ENCODE measurements around the gene RPL27A. TPM values are rescaled to one million over a fixed set of nuclear protein-coding genes. Genes with fewer than 3 reads are reported as not detected.

RPL27A gene
- total RNA-seq, 1 experiment from 2014 or later: 585 TPM

GRCh38 chr11:8694137-8694536 is 11.5 kb downstream of the RPL27A start:
- TF ChIP-seq CTCF (IDR thresholded peaks at IDR 0.05; ENCODE audit: unreplicated experiment): no peak
- CTCF ChIA-PET: no interaction called here
- Mint-ChIP-seq H3K4me1 (ENCODE audit: low read depth, unreplicated experiment) (peaks cover 20% of the 10 kb centered on the region), H3K27me3 (ENCODE audit: unreplicated experiment) (no peaks in the 10 kb centered on the region), H3K27ac (ENCODE audit: unreplicated experiment) (no peak overlapping the region), H3K4me3 (ENCODE audit: low read depth, unreplicated experiment) (no peak overlapping the region), H3K36me3 (ENCODE audit: insufficient read depth, unreplicated experiment) (peaks cover 52% of the 10 kb centered on the region), H3K9me3 (ENCODE audit: low read depth, unreplicated experiment) (no peaks in the 10 kb centered on the region)
- no peak for DNase-seq
- no TSS peak for BruUV-seq (replicated peaks)
- intact Hi-C loops (cut with micrococcal nuclease; ENCODE audit: unreplicated experiment): no loop called here

- CTCF ChIA-PET: no interaction called here
- H3K36me3 Mint-ChIP-seq (ENCODE audit: insufficient read depth, unreplicated experiment): peaks cover 35% of the 10 kb centered on the region
Measured at GRCh38 chr11:8697054-8697453, 14.5 kb downstream of the RPL27A start.

DNA sequence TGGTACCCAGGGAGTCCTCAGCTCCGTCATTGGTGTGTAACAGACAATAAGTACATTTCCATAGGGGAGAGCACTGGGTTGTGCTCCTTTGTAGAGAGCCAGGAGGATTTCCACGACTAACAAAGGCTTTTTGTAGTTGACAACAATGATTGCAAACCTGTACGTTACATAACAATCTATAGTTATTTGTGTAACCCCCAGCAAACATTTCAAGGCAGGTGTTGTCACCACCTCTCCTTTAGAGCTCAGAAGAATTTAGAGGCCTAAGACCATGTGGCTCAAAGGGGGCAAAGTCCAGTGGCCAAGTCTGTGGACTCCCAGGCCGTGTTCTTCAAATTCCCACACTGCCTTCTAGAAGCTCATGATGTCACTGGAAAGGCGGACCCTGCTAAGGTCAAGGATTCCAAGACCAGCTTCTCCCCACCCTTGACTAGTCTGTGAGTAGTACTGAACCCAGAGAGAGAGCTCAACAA is 15.8 kb downstream of the RPL27A start:
- CTCF ChIA-PET: interaction anchor here (0.6 to 1.8 kb wide), 3 partner anchors 22 to 112 kb away, joined by 3 to 6 read pairs (median 5); a partner anchor contains a TSS
- Mint-ChIP-seq H3K9me3 (ENCODE audit: low read depth, unreplicated experiment) (no peaks in the 10 kb centered on the region), H3K27ac (ENCODE audit: unreplicated experiment) (peak overlapping the region; percentile 82), H3K27me3 (ENCODE audit: unreplicated experiment) (no peaks in the 10 kb centered on the region), H3K4me3 (ENCODE audit: low read depth, unreplicated experiment) (no peak overlapping the region), H3K36me3 (ENCODE audit: insufficient read depth, unreplicated experiment) (peaks cover 30% of the 10 kb centered on the region), H3K4me1 (ENCODE audit: low read depth, unreplicated experiment) (peaks cover 20% of the 10 kb centered on the region)
- DNase-seq: no peak
- intact Hi-C loops (cut with micrococcal nuclease; ENCODE audit: unreplicated experiment): no loop called here
- no peak for TF ChIP-seq CTCF (IDR thresholded peaks at IDR 0.05; ENCODE audit: unreplicated experiment)
- BruUV-seq (replicated peaks): no TSS peak

More at GRCh38 chr11:8697054-8697453, 14.5 kb downstream of the RPL27A start:
- no peaks in the 10 kb centered on the region for H3K9me3 Mint-ChIP-seq (ENCODE audit: low read depth, unreplicated experiment)
- no peak for DNase-seq
- H3K27ac Mint-ChIP-seq (ENCODE audit: unreplicated experiment): no peak overlapping the region
- H3K4me1 Mint-ChIP-seq (ENCODE audit: low read depth, unreplicated experiment): peaks cover 20% of the 10 kb centered on the region
- H3K27me3 Mint-ChIP-seq (ENCODE audit: unreplicated experiment): no peaks in the 10 kb centered on the region
- intact Hi-C loops (cut with micrococcal nuclease; ENCODE audit: unreplicated experiment): no loop called here
- no peak overlapping the region for H3K4me3 Mint-ChIP-seq (ENCODE audit: low read depth, unreplicated experiment)
- TF ChIP-seq CTCF (IDR thresholded peaks at IDR 0.05; ENCODE audit: unreplicated experiment): no peak
- no TSS peak for BruUV-seq (replicated peaks)

DNA sequence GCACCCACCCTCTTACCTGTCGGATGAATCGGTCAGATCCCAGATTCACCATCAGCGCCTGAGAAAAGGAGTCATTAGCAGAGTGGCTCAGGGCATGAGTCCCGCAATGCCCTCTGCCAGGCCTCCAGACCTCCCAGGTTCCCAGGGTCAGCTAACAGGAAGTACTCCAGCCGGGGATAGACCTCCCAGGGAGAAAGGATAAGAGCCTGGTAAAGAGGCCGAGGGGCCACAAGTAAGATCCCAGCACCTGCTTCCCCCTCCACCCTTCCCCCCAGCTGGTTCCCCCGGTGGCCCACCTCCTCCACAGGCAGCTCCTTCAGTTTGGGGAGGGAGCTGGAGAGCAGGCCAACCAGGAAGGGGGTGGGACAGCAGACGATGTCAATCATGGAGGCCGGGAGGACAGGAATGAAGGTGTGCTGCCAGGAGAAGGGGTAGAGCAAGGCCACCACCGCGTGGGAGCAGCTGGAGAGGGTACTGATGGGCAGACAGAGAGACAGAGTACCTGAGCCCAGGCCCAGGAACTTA is 16.4 kb downstream of the RPL27A start:
- intact Hi-C loops (cut with micrococcal nuclease; ENCODE audit: unreplicated experiment): loop anchor here (1.0 kb wide), 1 partner anchor 10 kb away; no protein-coding TSS in a partner anchor
- Mint-ChIP-seq H3K9me3 (ENCODE audit: low read depth, unreplicated experiment) (no peaks in the 10 kb centered on the region), H3K4me3 (ENCODE audit: low read depth, unreplicated experiment) (no peak overlapping the region), H3K4me1 (ENCODE audit: low read depth, unreplicated experiment) (peaks cover 20% of the 10 kb centered on the region), H3K27me3 (ENCODE audit: unreplicated experiment) (no peaks in the 10 kb centered on the region), H3K36me3 (ENCODE audit: insufficient read depth, unreplicated experiment) (peaks cover 28% of the 10 kb centered on the region), H3K27ac (ENCODE audit: unreplicated experiment) (peak overlapping the region; percentile 82)
- DNase-seq: no peak
- TF ChIP-seq CTCF (IDR thresholded peaks at IDR 0.05; ENCODE audit: unreplicated experiment): no peak
- BruUV-seq (replicated peaks): no TSS peak
- CTCF ChIA-PET: interaction anchor here (0.6 to 1.8 kb wide), 3 partner anchors 22 to 112 kb away, joined by 3 to 6 read pairs (median 5); a partner anchor contains a TSS
